HEK293 (cell line): Measurements from ENCODE around the gene PPP2R5D.

Source experiments
- CTCF ChIA-PET: fragments of 350-600 bp; formaldehyde crosslinking; extraction: SDS; loops from one replicate; lab custom pipeline; 2021; ENCODE audit warnings: antibody characterized with exemption; lab: Yijun Ruan, JAX
- POLR2A ChIA-PET: fragments of 300-600 bp; formaldehyde crosslinking; extraction: SDS; loops from one replicate; lab custom pipeline; 2020; ENCODE audit warnings: antibody characterized with exemption, inconsistent platforms; lab: Yijun Ruan, JAX
- H3K27ac ChIP-seq: fragments of 200-500 bp; sonication (Bioruptor generic); 2 replicates; pipeline ENCODE4 v1.5.1; 2014; ENCODE audit warnings: low read depth, low read length, control low read depth, inconsistent platforms; ENCODE audit errors: extremely low read depth
- H3K36me3 ChIP-seq, 2 experiments: fragments of 200-500 bp in 1 of 2; sonication (Bioruptor generic) in 1 of 2; 1 replicate in 1 of 2; 2 replicates in 1 of 2; pipeline ENCODE4 v1.5.1; 2014 to 2017; ENCODE audit warnings: inconsistent platforms in 2 of 2, low read length in 2 of 2; ENCODE audit not compliant: control insufficient read depth in 2 of 2, insufficient read depth in 1 of 2
- H3K4me1 ChIP-seq: fragments of 200-500 bp; sonication (Bioruptor generic); 2 replicates; pipeline ENCODE4 v1.5.1; 2014; ENCODE audit warnings: mild to moderate bottlenecking, low read length, inconsistent platforms; ENCODE audit not compliant: control insufficient read depth, insufficient read depth
- H3K4me3 ChIP-seq: 2 replicates; pipeline ENCODE4 v1.5.1; 2011; ENCODE audit warnings: low read depth, mild to moderate bottlenecking, control low read depth, low read length, moderate library complexity
- H3K9me3 ChIP-seq: fragments of 200-500 bp; sonication (Bioruptor generic); 2 replicates; pipeline ENCODE4 v1.5.1; 2014; ENCODE audit warnings: low read depth, low read length, inconsistent platforms; ENCODE audit not compliant: control insufficient read depth, insufficient read depth
- BCL6B ChIP-seq: fragments of 450-650 bp; formaldehyde crosslinking; IDR thresholded peaks from 2 replicates; pipeline ENCODE4 v1.5.1; 2017; ENCODE audit warnings: missing biosample characterization, missing genetic modification characterization
- EGR2 ChIP-seq: fragments of 450-650 bp; formaldehyde crosslinking; IDR thresholded peaks from 2 replicates; pipeline ENCODE4 v1.5.1; 2016; ENCODE audit warnings: low read depth, missing biosample characterization, missing genetic modification characterization
- GLI2 ChIP-seq: fragments of 450-650 bp; formaldehyde crosslinking; IDR thresholded peaks from 2 replicates; pipeline ENCODE4; 2017; ENCODE audit warnings: missing biosample characterization, missing genetic modification characterization, low read depth, borderline replicate concordance
- GLIS1 ChIP-seq: fragments of 450-650 bp; formaldehyde crosslinking; IDR thresholded peaks from 2 replicates; pipeline ENCODE4 v1.5.1; 2016; ENCODE audit warnings: missing biosample characterization, missing genetic modification characterization
- KLF8 ChIP-seq: fragments of 450-650 bp; formaldehyde crosslinking; IDR thresholded peaks from 2 replicates; pipeline ENCODE4 v1.5.1; 2016; ENCODE audit warnings: missing biosample characterization, missing genetic modification characterization
- MEIS1 ChIP-seq: sonication (generic); formaldehyde crosslinking; IDR thresholded peaks from 2 replicates; pipeline ENCODE4 v1.8.1; 2022; ENCODE audit warnings: missing genetic modification reagents, mild to moderate bottlenecking, borderline replicate concordance
- MYNN ChIP-seq: fragments of 450-650 bp; formaldehyde crosslinking; IDR thresholded peaks from 2 replicates; pipeline ENCODE4 v1.5.1; 2016; ENCODE audit warnings: missing biosample characterization, missing genetic modification characterization, borderline replicate concordance
- REPIN1 ChIP-seq: fragments of 450-650 bp; formaldehyde crosslinking; IDR thresholded peaks from 2 replicates; pipeline ENCODE4 v1.5.1; 2017; ENCODE audit warnings: missing biosample characterization, missing genetic modification characterization, low read depth
- SALL2 ChIP-seq: fragments of 450-650 bp; formaldehyde crosslinking; IDR thresholded peaks from 2 replicates; pipeline ENCODE4 v1.5.0; 2017; ENCODE audit warnings: missing biosample characterization, mild to moderate bottlenecking, missing genetic modification characterization, borderline replicate concordance
- SCRT2 ChIP-seq: fragments of 450-650 bp; formaldehyde crosslinking; IDR thresholded peaks from 2 replicates; pipeline ENCODE4 v1.5.1; 2016; ENCODE audit warnings: missing biosample characterization, missing genetic modification characterization
- SP2 ChIP-seq: fragments of 450-650 bp; formaldehyde crosslinking; IDR thresholded peaks from 2 replicates; pipeline ENCODE4 v1.5.1; 2016; ENCODE audit warnings: missing biosample characterization, missing genetic modification characterization
- ZBTB17 ChIP-seq: fragments of 450-650 bp; formaldehyde crosslinking; IDR thresholded peaks from 2 replicates; pipeline ENCODE4 v1.5.1; 2016; ENCODE audit warnings: missing biosample characterization, missing genetic modification characterization
- ZFHX2 ChIP-seq: fragments of 450-650 bp; formaldehyde crosslinking; conservative IDR thresholded peaks from 2 replicates; pipeline ENCODE4 v1.5.1; 2016; ENCODE audit warnings: missing biosample characterization, missing genetic modification characterization
- ZFP3 ChIP-seq: fragments of 450-650 bp; formaldehyde crosslinking; IDR thresholded peaks from 2 replicates; pipeline ENCODE4 v1.5.1; 2016; ENCODE audit warnings: low read depth, missing biosample characterization, missing genetic modification characterization
- ZFP69B ChIP-seq: fragments of 450-650 bp; formaldehyde crosslinking; IDR thresholded peaks from 2 replicates; pipeline ENCODE4 v1.5.1; 2016; ENCODE audit warnings: missing biosample characterization, missing genetic modification characterization
- ZIC2 ChIP-seq: fragments of 450-650 bp; formaldehyde crosslinking; IDR thresholded peaks from 2 replicates; pipeline ENCODE4 v1.5.1; 2016; ENCODE audit warnings: missing biosample characterization, missing genetic modification characterization
- ZNF10 ChIP-seq: fragments of 450-650 bp; formaldehyde crosslinking; IDR thresholded peaks from 2 replicates; pipeline ENCODE4 v1.5.1; 2017; ENCODE audit warnings: missing biosample characterization, missing genetic modification characterization
- ZNF239 ChIP-seq: fragments of 450-650 bp; formaldehyde crosslinking; IDR thresholded peaks from 2 replicates; pipeline ENCODE4 v1.5.1; 2016; ENCODE audit warnings: missing biosample characterization, missing genetic modification characterization
- ZNF302 ChIP-seq: fragments of 450-650 bp; formaldehyde crosslinking; IDR thresholded peaks from 2 replicates; pipeline ENCODE4 v1.5.1; 2016; ENCODE audit warnings: missing biosample characterization, missing genetic modification characterization, low read depth
- ZNF324 ChIP-seq: fragments of 450-650 bp; formaldehyde crosslinking; IDR thresholded peaks from 2 replicates; pipeline ENCODE4 v1.5.1; 2016; ENCODE audit warnings: missing biosample characterization, missing genetic modification characterization
- ZNF335 ChIP-seq: fragments of 450-650 bp; formaldehyde crosslinking; conservative IDR thresholded peaks from 2 replicates; pipeline ENCODE4 v1.5.1; 2016; ENCODE audit warnings: missing biosample characterization, missing genetic modification characterization
- ZNF350 ChIP-seq: fragments of 450-650 bp; formaldehyde crosslinking; IDR thresholded peaks from 2 replicates; pipeline ENCODE4 v1.5.0; 2017; ENCODE audit warnings: missing biosample characterization, mild to moderate bottlenecking, missing genetic modification characterization
- ZNF394 ChIP-seq: fragments of 450-650 bp; formaldehyde crosslinking; IDR thresholded peaks from 2 replicates; pipeline ENCODE4 v1.5.1; 2016; ENCODE audit warnings: missing biosample characterization, missing genetic modification characterization, mild to moderate bottlenecking, moderate library complexity, borderline replicate concordance
- ZNF449 ChIP-seq: fragments of 450-650 bp; formaldehyde crosslinking; IDR thresholded peaks from 2 replicates; pipeline ENCODE4 v1.5.1; 2017; ENCODE audit warnings: missing biosample characterization, mild to moderate bottlenecking, missing genetic modification characterization, moderate library complexity
- ZNF514 ChIP-seq: fragments of 450-650 bp; formaldehyde crosslinking; IDR thresholded peaks from 2 replicates; pipeline ENCODE4 v1.5.1; 2016; ENCODE audit warnings: missing biosample characterization, missing genetic modification characterization
- ZNF549 ChIP-seq: fragments of 450-650 bp; IDR thresholded peaks from 2 replicates; pipeline ENCODE4 v1.5.1; 2018; ENCODE audit warnings: missing biosample characterization, missing genetic modification characterization, mild to moderate bottlenecking, inconsistent platforms, moderate library complexity
- ZNF629 ChIP-seq: fragments of 450-650 bp; formaldehyde crosslinking; IDR thresholded peaks from 2 replicates; pipeline ENCODE4 v1.5.1; 2017; ENCODE audit warnings: missing biosample characterization, missing genetic modification characterization
- ZNF654 ChIP-seq: fragments of 450-650 bp; formaldehyde crosslinking; IDR thresholded peaks from 2 replicates; pipeline ENCODE4 v1.5.1; 2016; ENCODE audit warnings: low read depth, missing biosample characterization, missing genetic modification characterization
- ZNF664 ChIP-seq: fragments of 450-650 bp; formaldehyde crosslinking; IDR thresholded peaks from 2 replicates; pipeline ENCODE4 v1.5.1; 2016; ENCODE audit warnings: missing biosample characterization, missing genetic modification characterization
- ZNF791 ChIP-seq: fragments of 450-650 bp; formaldehyde crosslinking; IDR thresholded peaks from 2 replicates; pipeline ENCODE4 v1.5.1; 2016; ENCODE audit warnings: missing biosample characterization, missing genetic modification characterization
- ZNF837 ChIP-seq: fragments of 450-650 bp; formaldehyde crosslinking; IDR thresholded peaks from 2 replicates; pipeline ENCODE4 v1.5.1; 2016; ENCODE audit warnings: missing biosample characterization, missing genetic modification characterization

Gene PPP2R5D

GRCh38 chr6:42969934-42970333, 14.4 kb upstream of the PPP2R5D start:
- no peaks in the 10 kb centered on the region for H3K4me1 ChIP-seq
- peaks cover 0 to 42% of the 10 kb centered on the region in 2 experiments; a peak in 2 of 3 replicates for H3K36me3 ChIP-seq
- no peak overlapping the region for H3K27ac ChIP-seq
- ChIA-PET POLR2A (interaction anchor here (2.0 to 4.2 kb wide), 2 partner anchors 9 to 14 kb away, joined by 7 to 20 read pairs; partner anchors contain the start of genes PEX6 and PPP2R5D), CTCF (no interaction called here)
- H3K4me3 ChIP-seq, result no peak overlapping the region
- TF ChIP-seq ZNF791 (tag by site-specific recombination) (no peak), ZFHX2 (tag by site-specific recombination) (0 out of 2 replicates have a peak, but pooled peaks have one; percentile 22), EGR2 (tag by site-specific recombination) (0 out of 2 replicates have a peak, but pooled peaks have one; percentile 33), ZNF302 (tag by site-specific recombination) (no peak), ZFP3 (tag by site-specific recombination) (no peak)
- no peaks in the 10 kb centered on the region for H3K9me3 ChIP-seq

- CTCF ChIA-PET, result interaction anchor here (0.5 to 1.6 kb wide), 5 partner anchors 10 to 363 kb away, joined by 3 to 7 read pairs (median 4); no protein-coding TSS in a partner anchor
- no peak for TF ChIP-seq ZNF449 (tag by site-specific recombination)
- no peak for TF ChIP-seq ZNF664 (tag by site-specific recombination)
- TF ChIP-seq KLF8 (tag by site-specific recombination), result no peak
- TF ChIP-seq ZFP69B, result no peak
- TF ChIP-seq ZNF239 (tag by site-specific recombination), result no peak
- TF ChIP-seq REPIN1 (tag by site-specific recombination), result no peak
- TF ChIP-seq SALL2 (tag by site-specific recombination), result no peak
- TF ChIP-seq ZNF629 (tag by site-specific recombination), result peak; percentile 50; the same call in 1 of the 2 replicates
- TF ChIP-seq MEIS1 (CRISPR knock-in tag), result no peak
- TF ChIP-seq GLI2 (tag by site-specific recombination), result no peak
- no peak for TF ChIP-seq ZIC2
- TF ChIP-seq ZNF394 (tag by site-specific recombination), result peak; percentile 51
- no peak for TF ChIP-seq SP2 (tag by site-specific recombination)
- TF ChIP-seq ZNF514 (tag by site-specific recombination), result no peak
- TF ChIP-seq ZNF837 (tag by site-specific recombination), result no peak
- TF ChIP-seq ZNF549 (tag by site-specific recombination), result no peak
- no peak for TF ChIP-seq ZNF10 (tag by site-specific recombination)
- no peak for TF ChIP-seq GLIS1 (tag by site-specific recombination)
- no peak for TF ChIP-seq BCL6B (tag by site-specific recombination)
- peak; percentile 74 for TF ChIP-seq ZBTB17
- TF ChIP-seq ZNF324 (tag by site-specific recombination), result no peak
- TF ChIP-seq ZNF654 (tag by site-specific recombination), result no peak
- TF ChIP-seq ZNF350 (tag by site-specific recombination), result no peak
- peak; percentile 45 for TF ChIP-seq ZNF335 (tag by site-specific recombination)
- TF ChIP-seq MYNN (tag by site-specific recombination), result no peak
- TF ChIP-seq ZNF791 (tag by site-specific recombination), result no peak
- peak; percentile 76 for TF ChIP-seq SCRT2 (tag by site-specific recombination)
These were observed 13.3 kb upstream of the PPP2R5D start for GRCh38 chr6:42970871-42971612.

More at GRCh38 chr6:42970871-42971612, 13.3 kb upstream of the PPP2R5D start:
- H3K36me3 ChIP-seq, result peaks cover 0 to 35% of the 10 kb centered on the region in 2 experiments; a peak in 2 of 3 replicates
- no peaks in the 10 kb centered on the region for H3K4me1 ChIP-seq
- no peak overlapping the region for H3K4me3 ChIP-seq
- no peak overlapping the region for H3K27ac ChIP-seq
- H3K9me3 ChIP-seq, result no peaks in the 10 kb centered on the region
- POLR2A ChIA-PET, result interaction anchor here (0.5 to 4.2 kb wide), 9 partner anchors 8 to 83 kb away, joined by 3 to 20 read pairs (median 5); partner anchors contain the start of genes CNPY3, CUL7, KLHDC3 and PEX6
